Lung microvascular endothelial cell (primary cell): ENCODE data around the gene ATP1A4. TPM values are rescaled to one million over a fixed set of nuclear protein-coding genes. Genes with fewer than 3 reads are reported as not detected.
"Not testable (repeated sequence)": the region's sequence is repeated elsewhere in the genome, so short reads cannot be mapped to it uniquely, and the experiment has no call there.

Experiments
- DNase-seq, 2 donors: peaks; one replicate each; pipeline versions ENCODE4 v3.0.0 to v3.0.0-alpha.2; 2010; ENCODE audit warnings: low read depth in 2 of 2
- total RNA-seq: library from RNA; depleted of rRNA; stranded (reverse); fragments of >200 nt; gene quantifications from 2 replicates; pipeline ENCODE4 v1.2.1, GENCODE V29; 2014

The ATP1A4 gene
- total RNA-seq, 1 donor from 2014 or later: not detected

DNA sequence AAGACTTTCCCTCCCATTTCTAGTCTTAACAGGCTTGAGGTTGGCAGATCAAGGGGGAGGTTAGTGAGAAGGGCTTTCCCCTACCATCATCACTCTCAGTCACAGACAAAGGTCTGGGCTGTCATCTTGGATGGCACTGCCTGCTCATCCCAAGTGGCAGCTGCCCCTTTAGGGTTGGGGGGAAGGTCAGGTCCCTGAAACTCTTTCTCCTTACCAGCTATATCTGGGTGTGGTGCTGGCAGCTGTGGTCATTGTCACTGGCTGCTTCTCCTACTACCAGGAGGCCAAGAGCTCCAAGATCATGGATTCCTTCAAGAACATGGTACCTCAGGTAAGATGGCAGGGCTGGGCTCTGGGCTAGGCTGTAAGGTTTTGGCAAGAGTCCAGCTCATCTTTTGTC is 27.7 kb upstream of the ATP1A4 start:
- DNase-seq: no peak

DNA sequence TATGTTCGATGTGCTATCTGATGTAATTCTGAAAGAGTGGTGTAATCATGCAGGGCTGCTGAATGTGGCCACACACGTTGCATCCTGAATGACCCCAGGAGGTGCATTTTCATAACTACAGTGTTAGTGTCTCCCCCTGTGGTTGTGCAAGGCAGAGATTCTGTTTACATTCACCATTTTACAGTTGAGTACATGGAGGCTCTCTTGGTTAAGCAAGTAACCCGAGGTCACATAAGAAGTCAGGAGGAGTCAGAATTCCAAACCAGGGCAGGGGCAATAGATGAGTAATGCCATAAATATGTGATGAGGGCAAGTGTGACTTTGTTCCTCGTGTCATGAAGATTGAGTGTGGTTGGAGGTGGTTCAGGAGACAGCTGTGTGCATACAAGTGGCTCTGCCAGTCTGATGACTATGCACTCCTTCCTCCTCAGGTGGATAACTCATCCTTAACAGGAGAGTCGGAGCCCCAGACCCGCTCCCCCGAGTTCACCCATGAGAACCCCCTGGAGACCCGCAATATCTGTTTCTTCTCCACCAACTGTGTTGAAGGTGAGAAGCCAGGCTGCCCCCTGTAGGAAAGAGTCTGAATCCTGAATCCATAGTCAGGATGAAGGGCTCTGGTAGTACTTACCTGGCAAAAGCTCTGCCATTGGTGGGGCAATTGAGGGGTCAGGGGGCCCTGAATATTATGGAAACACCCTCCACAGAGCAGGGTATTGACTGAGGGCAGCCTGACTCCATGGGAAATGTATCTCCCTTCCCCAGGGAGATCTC is 26.5 kb upstream of the ATP1A4 start:
- DNase-seq: peak in 1 of 2 donors; percentile 8

DNA sequence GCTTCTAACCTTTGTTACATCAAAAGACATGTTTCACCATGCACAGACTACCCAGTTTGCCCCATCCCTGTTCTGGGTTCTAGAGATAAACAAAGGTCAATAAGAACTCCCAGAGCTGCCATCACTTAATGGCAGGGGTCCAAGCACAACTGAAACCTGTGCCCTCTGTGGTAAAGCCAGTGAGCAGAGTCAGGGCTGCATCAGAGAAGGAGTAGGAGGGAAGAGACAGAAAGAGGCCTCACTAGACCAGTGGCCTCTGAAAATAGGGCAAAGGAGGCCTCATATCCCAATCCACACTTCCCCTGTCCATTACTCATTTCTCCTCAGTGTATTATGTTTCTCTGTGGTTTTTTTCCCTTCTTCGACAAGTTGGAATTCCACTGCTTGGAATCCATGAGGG is 25.7 kb upstream of the ATP1A4 start:
- no peak for DNase-seq

DNA sequence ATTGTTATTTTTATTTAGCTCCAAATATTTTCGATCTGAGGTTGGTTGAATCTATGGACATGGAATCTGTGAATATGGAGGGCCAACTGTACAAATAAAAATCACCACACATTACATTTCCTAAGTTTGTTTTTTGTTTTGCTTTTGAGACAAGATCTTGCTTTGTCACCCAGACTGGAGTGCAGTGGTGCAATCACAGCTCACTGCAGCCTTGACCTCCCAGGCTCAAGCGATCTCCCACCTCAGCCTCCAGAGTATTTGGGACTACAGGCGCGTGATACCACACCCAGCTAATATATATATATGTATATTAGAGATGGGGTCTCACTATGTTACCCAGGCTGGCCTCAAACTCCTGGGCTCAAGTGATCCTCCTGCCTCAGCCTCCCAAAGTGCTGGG is 25.1 kb upstream of the ATP1A4 start:
- DNase-seq: not testable (repeated sequence)

DNA sequence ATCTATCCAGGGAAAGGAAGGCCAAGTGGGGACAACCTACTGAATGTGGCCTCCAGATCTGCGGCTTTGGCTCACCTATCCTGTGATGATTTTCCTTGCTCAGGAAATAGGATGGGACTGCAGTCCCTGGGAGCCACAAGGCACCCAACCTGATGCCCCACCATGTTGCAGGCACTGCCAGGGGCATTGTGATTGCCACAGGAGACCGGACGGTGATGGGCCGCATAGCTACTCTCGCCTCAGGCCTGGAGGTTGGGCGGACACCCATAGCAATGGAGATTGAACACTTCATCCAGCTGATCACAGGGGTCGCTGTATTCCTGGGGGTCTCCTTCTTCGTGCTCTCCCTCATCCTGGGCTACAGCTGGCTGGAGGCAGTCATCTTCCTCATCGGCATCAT is 24.0 kb upstream of the ATP1A4 start:
- DNase-seq: no peak

DNA sequence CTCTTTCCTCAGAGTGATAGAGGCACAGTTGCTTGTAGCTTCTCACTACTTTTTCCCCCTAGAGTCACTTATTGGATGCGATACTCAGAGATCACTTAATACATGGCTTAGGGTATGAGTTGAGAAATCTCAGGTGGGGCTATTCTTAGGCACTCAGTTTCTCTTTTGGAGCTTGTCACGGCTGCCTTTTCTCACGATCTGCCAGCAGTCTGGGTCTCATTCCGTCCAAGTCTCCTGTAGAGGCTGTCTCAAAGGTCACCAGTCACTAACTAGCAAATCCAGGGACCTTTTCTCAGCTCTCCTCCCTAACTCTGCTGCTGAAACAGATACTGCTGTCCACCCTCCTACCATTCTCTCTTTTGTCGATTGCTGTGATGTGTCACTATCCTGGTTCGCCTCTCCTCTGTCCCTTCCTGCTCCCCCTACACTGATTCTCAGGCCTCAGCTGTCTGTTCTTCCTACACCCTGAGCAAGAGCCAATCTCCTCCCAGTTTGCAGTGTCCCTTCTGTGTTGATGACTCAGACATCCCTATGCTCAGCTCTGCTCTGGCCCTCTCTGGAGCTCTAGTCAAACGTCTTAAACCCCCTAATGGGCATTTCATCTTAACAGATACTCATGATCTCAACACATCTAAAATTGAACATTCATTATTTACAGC is 23.4 kb upstream of the ATP1A4 start:
- DNase-seq: peak in 1 of 2 donors; percentile 10

DNA sequence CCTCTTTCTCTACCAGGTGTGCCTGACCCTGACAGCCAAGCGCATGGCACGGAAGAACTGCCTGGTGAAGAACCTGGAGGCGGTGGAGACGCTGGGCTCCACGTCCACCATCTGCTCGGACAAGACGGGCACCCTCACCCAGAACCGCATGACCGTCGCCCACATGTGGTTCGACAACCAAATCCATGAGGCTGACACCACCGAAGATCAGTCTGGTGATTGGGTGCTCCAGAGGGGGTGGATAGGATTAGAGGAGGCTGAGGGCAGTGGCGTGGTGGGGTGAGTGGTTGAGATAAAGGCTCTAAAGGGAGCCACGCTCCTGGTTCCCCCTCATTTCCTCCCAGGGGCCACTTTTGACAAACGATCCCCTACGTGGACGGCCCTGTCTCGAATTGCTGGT is 22.8 kb upstream of the ATP1A4 start:
- no peak for DNase-seq

DNA sequence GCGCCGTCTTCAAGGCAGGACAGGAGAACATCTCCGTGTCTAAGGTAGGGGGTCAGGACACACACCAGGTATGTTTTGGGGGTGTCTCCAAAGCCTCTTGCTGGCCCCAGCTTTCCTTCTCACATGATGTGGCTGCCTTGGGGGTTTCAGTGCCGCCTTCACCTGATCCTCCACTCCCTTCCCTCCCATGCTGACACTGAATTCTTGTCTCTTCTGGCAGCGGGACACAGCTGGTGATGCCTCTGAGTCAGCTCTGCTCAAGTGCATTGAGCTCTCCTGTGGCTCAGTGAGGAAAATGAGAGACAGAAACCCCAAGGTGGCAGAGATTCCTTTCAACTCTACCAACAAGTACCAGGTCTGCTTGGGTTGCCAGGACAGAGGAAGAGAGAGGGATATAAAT is 22.4 kb upstream of the ATP1A4 start:
- no peak for DNase-seq

DNA sequence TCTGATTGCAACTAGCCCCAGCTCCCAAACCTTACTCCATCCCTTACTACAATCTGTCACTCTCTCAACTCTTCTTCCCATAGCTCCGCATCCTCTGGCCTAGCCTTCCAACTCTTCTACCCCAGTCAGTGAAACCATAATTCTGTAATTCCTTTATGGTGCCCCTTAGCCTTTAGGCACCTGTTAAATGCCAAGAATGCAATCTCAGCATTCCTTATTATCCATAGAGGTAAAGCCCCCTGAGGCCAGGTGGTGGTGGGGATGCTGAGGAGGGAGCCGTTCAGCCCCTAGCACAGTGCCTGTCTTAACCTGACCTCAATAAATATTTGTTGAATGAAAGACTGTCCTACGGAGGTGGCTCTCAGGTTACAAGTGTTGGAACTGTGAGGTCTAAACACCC is 21.8 kb upstream of the ATP1A4 start:
- no peak for DNase-seq

DNA sequence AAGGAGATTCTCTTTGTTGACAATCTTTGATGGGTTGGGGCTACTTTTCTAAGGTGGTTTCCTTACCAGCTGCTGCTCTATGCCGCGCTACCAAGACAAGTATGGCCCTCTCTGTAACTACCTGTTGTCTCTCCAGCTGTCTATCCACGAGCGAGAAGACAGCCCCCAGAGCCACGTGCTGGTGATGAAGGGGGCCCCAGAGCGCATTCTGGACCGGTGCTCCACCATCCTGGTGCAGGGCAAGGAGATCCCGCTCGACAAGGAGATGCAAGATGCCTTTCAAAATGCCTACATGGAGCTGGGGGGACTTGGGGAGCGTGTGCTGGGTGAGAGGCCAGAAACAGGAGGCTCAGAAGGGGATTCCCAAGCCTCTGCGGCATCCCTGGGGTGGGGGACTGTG is 21.4 kb upstream of the ATP1A4 start:
- no peak for DNase-seq

DNA sequence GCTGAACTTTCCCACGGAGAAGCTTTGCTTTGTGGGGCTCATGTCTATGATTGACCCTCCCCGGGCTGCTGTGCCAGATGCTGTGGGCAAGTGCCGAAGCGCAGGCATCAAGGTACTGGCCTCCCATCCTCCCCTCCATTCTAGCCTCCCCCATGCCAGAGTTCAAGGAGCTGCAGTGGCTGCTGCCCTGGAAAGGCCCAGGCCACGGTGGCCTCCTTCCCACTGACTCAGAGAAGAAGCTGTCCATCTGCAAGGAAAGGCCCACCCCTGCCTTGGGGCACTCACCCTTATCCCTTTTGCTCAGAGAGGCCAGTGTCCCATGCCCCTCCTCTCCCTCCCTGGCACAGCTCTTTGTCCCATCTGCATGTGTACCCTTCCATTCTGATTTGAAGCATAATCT is 20.9 kb upstream of the ATP1A4 start:
- no peak for DNase-seq

DNA sequence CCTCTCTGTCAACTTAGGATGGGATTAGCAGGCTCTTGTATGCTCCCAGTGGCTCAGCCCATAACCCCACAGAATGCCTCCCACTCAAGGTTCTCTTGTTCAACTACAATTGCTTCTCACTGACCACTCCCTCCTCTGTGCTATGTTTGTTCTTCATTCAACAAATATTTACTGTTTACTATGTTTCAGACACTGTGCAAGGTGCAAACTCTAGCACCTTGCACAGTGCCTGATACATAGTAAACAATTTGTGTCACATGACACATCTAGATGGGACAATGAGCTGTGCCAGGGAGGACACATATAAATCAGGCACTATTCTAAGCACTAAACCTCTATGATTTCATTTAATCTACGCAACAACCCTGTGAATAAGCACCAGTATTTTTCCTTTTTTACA is 20.5 kb upstream of the ATP1A4 start:
- DNase-seq: no peak

DNA sequence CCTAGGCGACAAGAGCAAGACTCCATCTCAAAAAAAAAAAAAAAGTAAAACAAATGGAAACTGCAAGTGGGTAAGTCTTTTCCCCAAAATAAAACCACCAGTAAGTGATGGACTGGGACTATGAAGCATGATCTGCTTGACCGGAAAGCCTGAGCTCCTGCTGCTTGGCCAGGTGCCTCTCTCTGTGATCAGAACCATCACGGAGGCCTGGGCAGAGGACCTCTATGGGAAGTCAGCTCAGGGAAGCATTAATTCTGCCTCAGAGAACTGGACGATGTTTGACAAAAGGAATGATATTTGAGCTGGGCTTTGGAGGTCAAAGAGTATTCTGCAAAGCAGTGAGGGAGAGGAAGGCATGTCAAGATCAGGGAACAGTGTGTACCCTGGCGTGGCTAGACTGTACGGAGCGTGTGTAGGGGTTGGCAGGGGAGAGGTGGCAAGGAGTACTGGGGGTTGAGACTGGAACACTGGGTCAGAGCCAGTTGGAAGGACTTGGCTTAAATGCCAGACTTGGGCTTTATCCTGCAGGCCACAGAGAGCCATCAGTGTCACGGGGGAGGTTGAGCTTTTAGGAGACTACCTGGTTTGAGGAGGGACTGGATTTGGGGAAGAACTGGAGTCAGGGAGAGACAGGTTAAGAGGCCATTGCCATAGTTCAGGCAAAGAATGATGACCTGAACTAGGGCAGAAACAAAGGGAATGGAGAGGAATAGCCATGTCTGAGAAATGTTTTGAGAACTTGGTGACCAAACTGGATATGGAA is 19.4 kb upstream of the ATP1A4 start:
- no peak for DNase-seq

DNA sequence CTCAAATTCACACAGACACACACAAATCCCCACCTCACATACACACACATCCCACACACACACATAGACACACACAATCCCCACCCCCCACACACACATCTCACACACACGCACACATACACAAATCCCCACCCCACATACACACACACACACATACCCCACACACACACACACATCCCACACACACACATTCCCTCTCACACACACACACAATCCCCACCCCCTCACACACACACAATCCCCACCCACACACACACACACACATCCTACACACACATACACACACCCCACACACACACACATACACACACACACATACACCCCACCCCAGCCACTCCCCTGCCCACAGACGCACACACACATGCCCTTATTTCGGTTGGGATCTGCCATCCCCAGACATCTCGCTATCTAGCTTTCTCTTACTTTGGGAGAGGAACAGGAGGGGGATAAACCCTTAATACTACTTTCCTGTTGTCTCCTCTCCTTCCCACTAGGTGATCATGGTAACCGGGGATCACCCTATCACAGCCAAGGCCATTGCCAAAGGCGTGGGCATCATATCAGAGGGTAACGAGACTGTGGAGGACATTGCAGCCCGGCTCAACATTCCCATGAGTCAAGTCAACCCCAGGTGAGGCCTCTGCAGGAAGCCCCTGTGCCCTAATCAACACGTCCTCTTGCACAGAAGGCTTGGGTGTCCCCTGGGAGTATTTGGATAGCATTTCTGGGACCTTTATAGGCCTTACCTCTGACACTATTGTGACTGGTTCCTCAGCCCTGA is 17.2 kb upstream of the ATP1A4 start:
- DNase-seq: no peak

DNA sequence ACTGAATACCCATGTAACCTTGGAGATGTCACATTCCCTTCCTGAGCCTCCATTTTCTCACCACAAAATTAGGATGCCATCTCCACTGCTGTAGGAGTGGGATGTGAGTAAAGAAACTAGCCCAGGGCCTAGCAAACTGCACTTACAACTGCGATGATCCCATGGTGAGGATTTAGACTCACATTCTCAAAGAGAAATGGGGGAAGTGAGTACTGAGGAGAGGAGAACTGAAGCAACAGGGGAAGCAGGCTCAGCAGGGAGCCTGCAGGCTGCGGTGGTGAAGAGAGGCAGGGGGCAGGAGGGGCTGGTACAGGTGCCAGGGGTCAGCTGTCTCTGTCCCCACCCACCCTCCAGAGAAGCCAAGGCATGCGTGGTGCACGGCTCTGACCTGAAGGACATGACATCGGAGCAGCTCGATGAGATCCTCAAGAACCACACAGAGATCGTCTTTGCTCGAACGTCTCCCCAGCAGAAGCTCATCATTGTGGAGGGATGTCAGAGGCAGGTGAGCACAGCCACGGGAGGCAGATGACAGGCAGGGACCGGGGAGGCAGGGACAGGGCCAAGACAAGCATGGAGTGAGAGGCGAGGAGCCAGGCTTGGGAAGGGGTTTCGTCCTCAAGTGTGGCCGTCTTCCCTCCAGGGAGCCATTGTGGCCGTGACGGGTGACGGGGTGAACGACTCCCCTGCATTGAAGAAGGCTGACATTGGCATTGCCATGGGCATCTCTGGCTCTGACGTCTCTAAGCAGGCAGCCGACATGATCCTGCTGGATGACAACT is 16.4 kb upstream of the ATP1A4 start:
- DNase-seq: no peak

DNA sequence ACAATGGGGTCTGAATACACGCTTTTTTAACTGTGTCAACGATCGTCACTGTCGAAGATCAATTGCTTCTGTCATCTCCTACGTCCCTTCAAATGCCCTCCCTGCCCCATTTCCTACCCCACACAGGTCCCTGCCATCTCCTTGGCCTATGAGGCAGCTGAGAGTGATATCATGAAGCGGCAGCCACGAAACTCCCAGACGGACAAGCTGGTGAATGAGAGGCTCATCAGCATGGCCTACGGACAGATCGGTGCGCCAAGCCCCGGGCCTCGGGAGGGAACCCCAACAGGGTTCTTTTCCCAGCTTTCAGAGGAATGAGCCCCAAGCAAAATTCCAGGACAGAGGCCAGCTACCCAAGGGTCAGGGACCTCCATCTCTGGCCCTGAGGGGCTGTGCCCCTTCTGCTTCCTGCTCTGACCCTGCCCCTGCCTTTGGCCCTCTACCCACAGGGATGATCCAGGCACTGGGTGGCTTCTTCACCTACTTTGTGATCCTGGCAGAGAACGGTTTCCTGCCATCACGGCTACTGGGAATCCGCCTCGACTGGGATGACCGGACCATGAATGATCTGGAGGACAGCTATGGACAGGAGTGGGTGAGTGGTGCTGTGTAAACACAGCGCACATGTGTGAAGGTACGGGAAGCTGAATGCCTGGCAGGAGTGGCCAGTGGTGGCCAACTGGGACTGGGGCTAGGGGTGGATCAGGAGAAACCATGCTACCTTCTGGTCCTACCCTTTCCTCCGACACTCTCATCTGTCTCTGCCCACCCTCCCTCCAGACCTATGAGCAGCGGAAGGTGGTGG is 15.1 kb upstream of the ATP1A4 start:
- no peak for DNase-seq

DNA sequence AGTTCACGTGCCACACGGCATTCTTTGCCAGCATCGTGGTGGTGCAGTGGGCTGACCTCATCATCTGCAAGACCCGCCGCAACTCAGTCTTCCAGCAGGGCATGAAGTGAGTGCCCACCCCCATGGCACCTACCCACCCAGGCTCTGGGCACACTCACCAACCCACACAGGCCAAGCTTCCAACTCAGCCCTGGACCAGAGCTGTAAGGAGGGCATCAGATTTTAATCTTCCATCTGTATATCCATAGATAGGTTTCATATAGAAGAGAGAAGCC is 14.5 kb upstream of the ATP1A4 start:
- no peak for DNase-seq

DNA sequence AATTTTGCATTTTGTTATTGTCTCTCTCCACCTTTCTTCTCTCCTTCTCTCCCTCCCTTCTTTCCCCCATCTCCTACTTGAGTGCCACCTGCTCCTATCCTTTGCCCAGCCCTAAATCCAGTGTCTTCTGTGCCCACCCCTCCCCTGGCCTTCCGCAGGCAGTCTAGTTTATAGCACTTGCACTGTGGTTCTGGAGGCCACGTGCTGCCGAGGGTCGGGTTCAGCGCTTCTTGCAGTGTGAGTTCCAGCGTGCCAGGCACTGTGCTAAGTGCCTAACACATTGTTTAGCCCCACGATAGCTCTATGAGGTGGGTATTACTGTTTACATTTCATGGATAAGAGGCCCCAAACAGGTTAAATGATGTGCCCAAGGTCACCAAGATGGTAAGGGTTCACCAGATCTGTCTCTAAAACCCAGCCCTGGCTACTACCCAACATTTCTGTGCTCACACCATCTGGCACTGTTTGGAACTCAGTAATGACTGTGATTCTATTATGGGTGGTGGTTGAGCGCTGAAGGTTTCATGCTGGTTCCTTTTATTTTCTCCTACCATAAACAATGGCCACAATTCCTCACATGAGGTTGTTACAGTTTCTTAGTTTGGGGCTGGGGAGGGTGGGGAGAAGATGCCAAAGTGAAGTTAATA is 14.1 kb upstream of the ATP1A4 start:
- no peak for DNase-seq

DNA sequence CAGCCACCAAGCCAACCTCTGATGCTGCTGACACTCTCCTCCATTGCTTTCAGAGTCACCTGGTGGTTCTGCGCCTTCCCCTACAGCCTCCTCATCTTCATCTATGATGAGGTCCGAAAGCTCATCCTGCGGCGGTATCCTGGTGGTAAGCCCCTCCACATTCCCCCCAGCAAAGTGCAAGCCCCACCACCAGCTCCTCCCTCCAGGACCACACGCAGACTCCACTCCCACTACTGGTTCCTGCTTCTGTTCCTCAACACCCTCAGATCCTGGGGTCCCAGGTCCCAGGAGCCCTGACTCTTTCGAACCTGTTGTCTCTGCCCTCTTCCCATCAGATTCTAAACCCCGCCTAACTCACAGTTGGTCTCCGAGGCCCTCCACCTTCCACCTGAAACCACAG is 11.6 kb upstream of the ATP1A4 start:
- DNase-seq: no peak

DNA sequence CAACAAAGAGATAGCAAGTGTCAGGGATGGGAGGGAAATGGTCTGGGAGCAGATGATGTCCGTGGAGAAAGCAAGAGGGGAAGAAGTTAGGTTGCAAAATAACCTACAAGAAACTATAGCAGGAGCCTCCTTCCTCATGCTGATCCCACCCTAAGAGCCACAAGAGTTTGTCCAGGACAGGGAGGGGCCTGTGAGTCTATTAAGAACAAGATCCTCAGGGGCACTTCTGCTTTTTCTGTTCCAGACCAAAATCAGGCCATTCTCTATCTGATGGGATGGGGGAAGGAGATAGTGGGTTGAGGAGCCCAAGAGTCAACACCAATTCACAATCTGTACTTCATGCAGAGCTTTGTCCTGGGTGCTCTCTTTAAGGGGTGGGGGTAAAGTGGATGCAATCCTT is 7.7 kb upstream of the ATP1A4 start:
- no peak for DNase-seq
